Lung (tissue), 12 donors: Measurements from ENCODE around the gene NACA. TPM values are rescaled to one million over a fixed set of nuclear protein-coding genes. Genes with fewer than 3 reads are reported as not detected.
A peak's percentile ranks its signal among the peaks of the same experiment; 100 is the strongest.

Source experiments
- ATAC-seq: fragments of 200-7000 bp; cut with Tn5 transposase; one replicate; pipeline ENCODE4 v1.9.1; 2020; ENCODE audit warnings: moderate number of reproducible peaks; ENCODE audit not compliant: insufficient read depth, low FRiP score
- DNase-seq, 3 donors: peaks; one replicate each; pipeline ENCODE4 v3.0.0-alpha.2; 2013 to 2017
- H3K27ac ChIP-seq, 2 donors: one replicate each; pipeline ENCODE4 v1.5.1; 2013; ENCODE audit warnings: mild to moderate bottlenecking in 2 of 2, moderate library complexity in 2 of 2, control low read depth in 1 of 2, inconsistent platforms in 1 of 2, low read depth in 1 of 2, low read length in 1 of 2
- H3K27me3 ChIP-seq, 3 donors: one replicate each; pipeline ENCODE4 v1.5.1; 2013; ENCODE audit warnings: low read length in 2 of 3; ENCODE audit not compliant: control insufficient read depth in 3 of 3, insufficient read depth in 3 of 3
- H3K36me3 ChIP-seq, 4 donors: one replicate each; pipeline ENCODE4 v1.5.1; 2013; ENCODE audit warnings: low read length in 4 of 4, mild to moderate bottlenecking in 1 of 4, moderate library complexity in 1 of 4; ENCODE audit not compliant: control insufficient read depth in 4 of 4, insufficient read depth in 4 of 4
- H3K4me1 ChIP-seq, 5 donors: one replicate each; pipeline ENCODE4 v1.5.1; 2013; ENCODE audit warnings: low read length in 5 of 5, mild to moderate bottlenecking in 2 of 5, moderate library complexity in 1 of 5; ENCODE audit not compliant: control insufficient read depth in 5 of 5, insufficient read depth in 5 of 5
- H3K4me3 ChIP-seq: one replicate; pipeline ENCODE4 v1.5.1; 2013; ENCODE audit warnings: mild to moderate bottlenecking, control low read depth, moderate library complexity
- H3K9ac ChIP-seq, 2 donors: one replicate each; pipeline ENCODE4 v1.5.1; 2013; ENCODE audit warnings: low read length in 2 of 2, control low read depth in 1 of 2; ENCODE audit not compliant: insufficient read depth in 1 of 2
- H3K9me3 ChIP-seq, 4 donors: one replicate each; pipeline ENCODE4 v1.5.1; 2013; ENCODE audit warnings: low read length in 3 of 4, mild to moderate bottlenecking in 1 of 4, moderate library complexity in 1 of 4; ENCODE audit not compliant: control insufficient read depth in 4 of 4, insufficient read depth in 3 of 4
- WGBS, 2 donors: extraction: QIAGEN DNeasy Blood & Tissue Kit; methylation state at CpG; one replicate each; pipeline ENCODE4 v1.1.7; 2013; 5-methylcytosine and 5-hydroxymethylcytosine counted together
- polyA plus RNA-seq, 2 donors: library from polyadenylated mRNA; stranded (reverse); fragments of 200-250 nt; gene quantifications; one replicate each; pipeline ENCODE4 v1.2.1, GENCODE V29; 2013
- total RNA-seq, 2 donors: library from RNA; depleted of rRNA in 1 of 2; stranded (reverse); fragments of >200 nt in 1 of 2; gene quantifications; one replicate each; pipeline ENCODE4 v1.2.1, GENCODE V29; 2014 to 2021
- TF ChIP-seq, protein P1 (sequence below): IDR thresholded peaks from 2 replicates; pipeline ENCODE4 v1.5.1; 2012; ENCODE audit warnings: mild to moderate bottlenecking; ENCODE audit errors: control extremely low read depth, extremely low read depth
- donor health status: control.
- donor health status: control.
- donor health status: Bipolar disorder and iron deficiency.
- donor health status: healthy.
- donor health status: DM: yes; HTN: yes; CAD: no.

Gene NACA
- total and polyA plus RNA-seq, 4 donors = 488 to 1,734 (median 1,161) TPM

GRCh38 chr12:56688129-56688845 lies 36.8 kb downstream of the NACA start, which contains the start of gene PTGES3:
Gene PTGES3, minus strand, starts transcription at chr12:56688284. Its CDS starts 285 bp downstream, at chr12:56687999.
- Histone ChIP-seq H3K27ac (peak within 1 kb of the TSS; percentile 98 to 99), H3K4me3 (peak within 1 kb of the TSS; percentile 64), H3K27me3 (no peaks in the 10 kb centered on the region), H3K4me1 (peaks cover 0 to 20% (median 4%) of the 10 kb centered on the region in 5 donors), H3K36me3 (peaks cover 0 to 7% (median 0%) of the 10 kb centered on the region in 4 donors), H3K9me3 (no peaks in the 10 kb centered on the region), H3K9ac (peak within 1 kb of the TSS; percentile 89 to 98)
- 0 to 1% methylated on average over 56 to 64 of the region's 64 CpGs for WGBS, 2 donors
- DNase-seq (peak; percentile 99), ATAC-seq (peak; percentile 92)
- TF ChIP-seq, protein P1, sequence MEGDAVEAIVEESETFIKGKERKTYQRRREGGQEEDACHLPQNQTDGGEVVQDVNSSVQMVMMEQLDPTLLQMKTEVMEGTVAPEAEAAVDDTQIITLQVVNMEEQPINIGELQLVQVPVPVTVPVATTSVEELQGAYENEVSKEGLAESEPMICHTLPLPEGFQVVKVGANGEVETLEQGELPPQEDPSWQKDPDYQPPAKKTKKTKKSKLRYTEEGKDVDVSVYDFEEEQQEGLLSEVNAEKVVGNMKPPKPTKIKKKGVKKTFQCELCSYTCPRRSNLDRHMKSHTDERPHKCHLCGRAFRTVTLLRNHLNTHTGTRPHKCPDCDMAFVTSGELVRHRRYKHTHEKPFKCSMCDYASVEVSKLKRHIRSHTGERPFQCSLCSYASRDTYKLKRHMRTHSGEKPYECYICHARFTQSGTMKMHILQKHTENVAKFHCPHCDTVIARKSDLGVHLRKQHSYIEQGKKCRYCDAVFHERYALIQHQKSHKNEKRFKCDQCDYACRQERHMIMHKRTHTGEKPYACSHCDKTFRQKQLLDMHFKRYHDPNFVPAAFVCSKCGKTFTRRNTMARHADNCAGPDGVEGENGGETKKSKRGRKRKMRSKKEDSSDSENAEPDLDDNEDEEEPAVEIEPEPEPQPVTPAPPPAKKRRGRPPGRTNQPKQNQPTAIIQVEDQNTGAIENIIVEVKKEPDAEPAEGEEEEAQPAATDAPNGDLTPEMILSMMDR = no peak

GRCh38 chr12:56687223-56688128 lies 37.6 kb downstream of the NACA start:
- DNase-seq (peak; percentile 56 to 60 (median 59)), ATAC-seq (peak; percentile 23)
- peak overlapping the region; percentile 89 to 97 for H3K9ac ChIP-seq
- TF ChIP-seq, protein P1 = no peak
- H3K36me3 ChIP-seq = peaks cover 0 to 7% (median 2%) of the 10 kb centered on the region in 4 donors
- 0 to 1% methylated on average over 62 of the region's 62 CpGs for WGBS, 2 donors
- peaks cover 0 to 20% (median 4%) of the 10 kb centered on the region in 5 donors for H3K4me1 ChIP-seq
- peak overlapping the region; percentile 64 for H3K4me3 ChIP-seq
- peak overlapping the region; percentile 98 to 99 for H3K27ac ChIP-seq
- H3K9me3 ChIP-seq = no peaks in the 10 kb centered on the region
- H3K27me3 ChIP-seq = no peaks in the 10 kb centered on the region

DNA sequence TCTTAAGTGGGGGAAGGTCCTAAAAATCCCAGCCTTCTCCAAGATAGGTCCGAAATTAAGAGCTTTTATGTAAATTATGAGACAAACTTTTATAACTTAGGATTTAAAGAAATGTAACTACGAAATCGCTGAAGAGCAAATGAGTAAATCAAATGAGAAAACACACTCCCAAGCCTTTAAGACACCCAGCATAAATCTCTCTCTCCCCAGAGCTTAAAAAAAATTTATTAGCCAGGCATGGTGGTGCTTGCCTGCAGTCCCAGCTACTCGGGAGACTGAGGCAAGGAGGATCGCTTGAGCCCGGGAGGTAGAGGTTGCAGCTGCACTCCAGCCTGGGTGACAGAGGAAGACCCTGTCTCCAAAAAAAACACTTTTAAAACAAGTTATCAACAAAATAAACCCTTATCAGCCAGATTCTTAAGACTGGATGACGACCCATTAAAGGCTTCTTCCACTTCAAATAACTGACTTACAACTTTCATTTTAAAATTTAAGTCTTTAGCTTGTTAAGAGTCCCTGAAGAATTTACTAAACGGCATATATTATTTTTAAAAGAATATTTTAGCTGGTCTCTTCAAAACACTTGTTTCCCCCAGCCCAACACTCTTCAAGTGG lies 40.2 kb downstream of the NACA start:
- Histone ChIP-seq H3K36me3 (peaks cover 7 to 13% (median 9%) of the 10 kb centered on the region in 4 donors), H3K4me3 (no peak overlapping the region), H3K27ac (peak overlapping the region in 1 of 2 donors; percentile 83), H3K9ac (peak overlapping the region in 1 of 2 donors; percentile 62), H3K4me1 (peaks cover 0 to 20% (median 10%) of the 10 kb centered on the region in 5 donors), H3K27me3 (no peaks in the 10 kb centered on the region), H3K9me3 (no peaks in the 10 kb centered on the region)
- 24 to 42% methylated on average over 8 of the region's 8 CpGs for WGBS, 2 donors
- DNase-seq (no peak), ATAC-seq (no peak)
- TF ChIP-seq, protein P1 = no peak
